NOMO-1 treated with DMSO at 0.1 percent for 48 hours (cell line): Measurements from ENCODE around the gene MRPL11.
"Not testable (repeated sequence)": the region's sequence is repeated elsewhere in the genome, so short reads cannot be mapped to it uniquely, and the experiment has no call there.

Experiments
- DNase-seq: peaks from one replicate; lab custom pipeline; 2025; ENCODE audit not compliant: unreplicated experiment; lab: John Stamatoyannopoulos, UW

Gene MRPL11

GRCh38 chr11:66431871-66432329 lies 6.7 kb downstream of the MRPL11 start:
- DNase-seq, result not testable (repeated sequence)

GRCh38 chr11:66431287-66431686 lies 7.4 kb downstream of the MRPL11 start:
- DNase-seq, result not testable (repeated sequence)

GRCh38 chr11:66429983-66430602 lies 8.6 kb downstream of the MRPL11 start:
- DNase-seq, result peak; percentile 52

- no peak for DNase-seq
Observed at GRCh38 chr11:66428933-66429332, 9.7 kb downstream of the MRPL11 start.

GRCh38 chr11:66426314-66426713 lies 12.3 kb downstream of the MRPL11 start:
- no peak for DNase-seq

GRCh38 chr11:66421492-66422205 lies 17.0 kb downstream of the MRPL11 start:
- DNase-seq, result peak; percentile 75

GRCh38 chr11:66420671-66421476 lies 17.8 kb downstream of the MRPL11 start, which contains the start of gene NPAS4:
TSS of gene NPAS4 (plus strand) at chr11:66421035. CDS start at chr11:66421180, 145 bp downstream.
- no peak for DNase-seq

GRCh38 chr11:66419825-66420224 lies 18.8 kb downstream of the MRPL11 start:
- no peak for DNase-seq

- DNase-seq, result no peak
Observed at GRCh38 chr11:66418986-66419308, 19.7 kb downstream of the MRPL11 start.

- DNase-seq, result peak; percentile 83
Observed at GRCh38 chr11:66418168-66418985, 20.3 kb downstream of the MRPL11 start.

- no peak for DNase-seq
Observed at GRCh38 chr11:66417000-66417399, 21.6 kb downstream of the MRPL11 start.

- DNase-seq, result no peak
Observed at GRCh38 chr11:66415423-66415822, 23.2 kb downstream of the MRPL11 start.

- DNase-seq, result no peak
Observed at GRCh38 chr11:66414120-66414934, 24.3 kb downstream of the MRPL11 start.

GRCh38 chr11:66413167-66413566 lies 25.5 kb downstream of the MRPL11 start:
- no peak for DNase-seq

- no peak for DNase-seq
Observed at GRCh38 chr11:66412110-66412509, 26.5 kb downstream of the MRPL11 start.

GRCh38 chr11:66411323-66411722 lies 27.3 kb downstream of the MRPL11 start:
- DNase-seq, result no peak

- no peak for DNase-seq
Observed at GRCh38 chr11:66410191-66410590, 28.5 kb downstream of the MRPL11 start.

- DNase-seq, result no peak
Observed at GRCh38 chr11:66409226-66409625, 29.4 kb downstream of the MRPL11 start.

- peak; percentile 81 for DNase-seq
Observed at GRCh38 chr11:66408488-66409214, 30.0 kb downstream of the MRPL11 start.
